Erythroblast (primary cell): ENCODE data around the gene UBN2.

Source experiments
- GATA1 ChIP-seq: IDR thresholded peaks from 2 replicates; pipeline ENCODE4 v1.6.1; 2011; ENCODE audit warnings: low read depth, mild to moderate bottlenecking, control low read depth, low read length, moderate library complexity
- POLR2A ChIP-seq: IDR thresholded peaks from 2 replicates; pipeline ENCODE4 v1.6.1; 2011; ENCODE audit warnings: mild to moderate bottlenecking, low read length

DNA sequence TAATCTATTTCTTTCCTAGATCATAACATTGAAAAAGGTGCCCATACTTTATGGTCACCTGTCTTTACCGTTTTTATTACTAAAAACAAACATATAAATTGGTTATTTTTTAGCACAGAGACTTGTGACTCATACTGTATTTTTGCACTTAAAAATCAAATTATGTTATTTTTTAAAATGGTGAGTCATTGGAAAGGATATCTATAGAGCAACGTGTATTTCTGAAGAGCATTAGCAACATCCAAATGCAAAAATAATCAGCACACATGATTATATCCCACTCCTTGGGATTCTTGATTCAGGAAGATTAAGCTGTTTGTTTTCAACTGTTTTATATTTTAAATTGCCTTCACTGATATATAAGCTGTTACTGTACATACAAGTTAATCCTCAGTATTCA, 69.4 kb downstream of the UBN2 start:
- TF ChIP-seq POLR2A = no peak
- TF ChIP-seq GATA1 = no peak
